ENCODE measurements around the gene DKK3.

DNA sequence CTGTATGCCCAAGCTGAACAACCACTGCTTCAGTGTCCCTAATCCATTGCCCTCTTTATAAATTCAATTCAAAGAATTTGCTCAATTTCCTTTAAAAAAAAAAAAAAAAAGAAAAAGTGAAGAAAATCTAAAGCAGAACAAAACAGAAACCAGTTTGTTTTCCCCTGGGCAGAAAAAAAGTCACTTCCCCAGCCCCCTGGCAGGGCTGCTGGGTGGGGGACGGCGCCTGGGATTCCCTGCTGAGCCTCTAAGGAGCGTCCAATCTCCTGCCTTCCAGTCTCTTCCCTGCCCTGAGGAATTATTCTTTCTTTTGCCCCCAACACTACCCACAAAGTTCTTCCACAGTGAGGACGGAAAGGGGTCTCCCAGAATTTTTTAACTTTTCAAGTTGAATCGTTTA, 23.9 kb downstream of the DKK3 start:
- TF ChIP-seq POLR2A (IDR thresholded peaks at IDR 0.05; ENCODE audit: low read length) (no peak), GATA1 (IDR thresholded peaks at IDR 0.05; ENCODE audit: low read depth, low read length) (no peak)
